Measurements from ENCODE around the gene GYG2. TPM values are rescaled to one million over a fixed set of nuclear protein-coding genes. Genes with fewer than 3 reads are reported as not detected.
"Not testable (repeated sequence)": the region's sequence is repeated elsewhere in the genome, so short reads cannot be mapped to it uniquely, and the experiment has no call there.

GYG2 gene
- total and polyA plus RNA-seq, 2 of the 13 experiments (the other 11 are each of a cell fraction or from before 2014, with no cell fraction given) = 20.0 to 24.3 TPM

DNA sequence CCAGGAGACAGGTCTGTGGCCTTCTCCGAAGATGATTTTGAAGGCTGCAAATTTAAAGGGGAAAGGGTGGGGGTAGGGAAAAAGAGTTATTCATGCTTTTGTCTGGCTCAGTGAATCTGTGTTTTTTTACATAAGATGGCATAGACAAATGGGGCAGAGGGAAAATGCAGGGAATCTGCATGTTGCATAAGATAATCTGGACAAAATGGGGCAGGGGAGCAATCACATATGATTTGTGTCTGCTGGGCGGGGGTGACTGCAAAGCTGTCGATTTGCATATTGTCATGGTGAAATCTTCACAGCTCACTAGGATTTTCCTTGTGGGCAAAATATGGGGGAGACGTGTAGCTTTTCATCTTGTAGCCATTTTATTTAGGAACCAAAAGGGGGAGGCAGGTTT lies 29.4 kb upstream of the GYG2 start (continued):
- TF ChIP-seq, protein P1, sequence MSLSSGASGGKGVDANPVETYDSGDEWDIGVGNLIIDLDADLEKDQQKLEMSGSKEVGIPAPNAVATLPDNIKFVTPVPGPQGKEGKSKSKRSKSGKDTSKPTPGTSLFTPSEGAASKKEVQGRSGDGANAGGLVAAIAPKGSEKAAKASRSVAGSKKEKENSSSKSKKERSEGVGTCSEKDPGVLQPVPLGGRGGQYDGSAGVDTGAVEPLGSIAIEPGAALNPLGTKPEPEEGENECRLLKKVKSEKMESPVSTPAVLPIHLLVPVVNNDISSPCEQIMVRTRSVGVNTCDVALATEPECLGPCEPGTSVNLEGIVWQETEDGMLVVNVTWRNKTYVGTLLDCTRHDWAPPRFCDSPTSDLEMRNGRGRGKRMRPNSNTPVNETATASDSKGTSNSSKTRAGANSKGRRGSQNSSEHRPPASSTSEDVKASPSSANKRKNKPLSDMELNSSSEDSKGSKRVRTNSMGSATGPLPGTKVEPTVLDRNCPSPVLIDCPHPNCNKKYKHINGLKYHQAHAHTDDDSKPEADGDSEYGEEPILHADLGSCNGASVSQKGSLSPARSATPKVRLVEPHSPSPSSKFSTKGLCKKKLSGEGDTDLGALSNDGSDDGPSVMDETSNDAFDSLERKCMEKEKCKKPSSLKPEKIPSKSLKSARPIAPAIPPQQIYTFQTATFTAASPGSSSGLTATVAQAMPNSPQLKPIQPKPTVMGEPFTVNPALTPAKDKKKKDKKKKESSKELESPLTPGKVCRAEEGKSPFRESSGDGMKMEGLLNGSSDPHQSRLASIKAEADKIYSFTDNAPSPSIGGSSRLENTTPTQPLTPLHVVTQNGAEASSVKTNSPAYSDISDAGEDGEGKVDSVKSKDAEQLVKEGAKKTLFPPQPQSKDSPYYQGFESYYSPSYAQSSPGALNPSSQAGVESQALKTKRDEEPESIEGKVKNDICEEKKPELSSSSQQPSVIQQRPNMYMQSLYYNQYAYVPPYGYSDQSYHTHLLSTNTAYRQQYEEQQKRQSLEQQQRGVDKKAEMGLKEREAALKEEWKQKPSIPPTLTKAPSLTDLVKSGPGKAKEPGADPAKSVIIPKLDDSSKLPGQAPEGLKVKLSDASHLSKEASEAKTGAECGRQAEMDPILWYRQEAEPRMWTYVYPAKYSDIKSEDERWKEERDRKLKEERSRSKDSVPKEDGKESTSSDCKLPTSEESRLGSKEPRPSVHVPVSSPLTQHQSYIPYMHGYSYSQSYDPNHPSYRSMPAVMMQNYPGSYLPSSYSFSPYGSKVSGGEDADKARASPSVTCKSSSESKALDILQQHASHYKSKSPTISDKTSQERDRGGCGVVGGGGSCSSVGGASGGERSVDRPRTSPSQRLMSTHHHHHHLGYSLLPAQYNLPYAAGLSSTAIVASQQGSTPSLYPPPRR (CRISPR knock-in tag; IDR thresholded peaks at IDR 0.05; ENCODE audit: borderline replicate concordance) = no peak
- no peak for TF ChIP-seq ZNF775 (CRISPR knock-in tag; IDR thresholded peaks at IDR 0.05; ENCODE audit: borderline replicate concordance)

DNA sequence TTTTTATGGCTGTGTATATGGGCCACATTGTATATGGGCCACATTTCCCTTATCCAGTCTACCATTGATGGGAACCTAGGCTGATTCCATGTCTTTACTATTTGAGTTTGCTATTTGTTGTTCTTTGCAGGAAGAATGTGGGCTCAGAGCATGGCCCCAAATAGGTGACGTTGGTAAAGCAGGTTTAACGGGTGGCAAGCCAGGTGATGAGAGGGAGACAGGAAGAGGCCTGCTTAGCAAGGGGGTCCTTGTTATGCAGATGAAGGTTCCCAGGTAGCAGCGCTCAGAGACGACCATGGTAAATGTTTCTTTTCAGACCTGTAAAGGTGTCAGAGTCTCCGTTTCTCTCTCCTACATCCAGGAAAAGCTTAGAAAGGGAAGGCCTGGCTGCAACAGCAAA lies 28.8 kb upstream of the GYG2 start:
- in situ Hi-C loops (cut with HindIII; ENCODE audit: extremely low pct_ligation_motif_present, low pct_unique_long_range_greater_than_20kb); H3K27me3 ChIP-seq (ENCODE audit: control insufficient read depth in 1 of 2, insufficient read depth in 2 of 2, low read length in 2 of 2); BruUV-seq (replicated peaks); ATAC-seq; FAIRE-seq; H3K27ac ChIP-seq (ENCODE audit: extremely low read length, insufficient read depth, low read length); H3K79me2 ChIP-seq (ENCODE audit: insufficient read depth, low read length); H3K9me3 ChIP-seq (ENCODE audit: low read length); H4K20me1 ChIP-seq (ENCODE audit: insufficient read depth, low read length); H3K36me3 ChIP-seq (replicated peaks in 1 of 2; ENCODE audit: control insufficient read depth in 1 of 2, insufficient read depth in 2 of 2, low read length in 2 of 2); H2AFZ ChIP-seq (ENCODE audit: low read length); H3K9ac ChIP-seq (ENCODE audit: insufficient read depth, low read depth, low read length); H3K4me2 ChIP-seq (ENCODE audit: low read depth, low read length); CTCF ChIA-PET (ENCODE audit: low intra/inter-chr PET ratio, low total read pairs); DNase-seq (ENCODE audit: low spot score); H3K4me3 ChIP-seq (replicated peaks in 1 of 3; ENCODE audit: insufficient read depth in 1 of 3, low read depth in 2 of 3, low read length in 3 of 3); H3K4me1 ChIP-seq (ENCODE audit: insufficient read depth, low read length); intact Hi-C loops (cut with micrococcal nuclease; ENCODE audit: unreplicated experiment); POLR2A ChIA-PET: not testable (repeated sequence)
- WGBS (ENCODE audit: low lambda C conversion rate) = 74% methylated on average over 5 of the region's 5 CpGs
